ENCODE measurements around the gene SLC25A13. TPM values are rescaled to one million over a fixed set of nuclear protein-coding genes. Genes with fewer than 3 reads are reported as not detected.
A peak's percentile ranks its signal among the peaks of the same experiment; 100 is the strongest.

Gene SLC25A13
- total and polyA plus RNA-seq, 9 of the 15 experiments (the other 6 are each of a cell fraction or from before 2014, with no cell fraction given): 21.4 to 80.2 (median 58.7) TPM

DNA sequence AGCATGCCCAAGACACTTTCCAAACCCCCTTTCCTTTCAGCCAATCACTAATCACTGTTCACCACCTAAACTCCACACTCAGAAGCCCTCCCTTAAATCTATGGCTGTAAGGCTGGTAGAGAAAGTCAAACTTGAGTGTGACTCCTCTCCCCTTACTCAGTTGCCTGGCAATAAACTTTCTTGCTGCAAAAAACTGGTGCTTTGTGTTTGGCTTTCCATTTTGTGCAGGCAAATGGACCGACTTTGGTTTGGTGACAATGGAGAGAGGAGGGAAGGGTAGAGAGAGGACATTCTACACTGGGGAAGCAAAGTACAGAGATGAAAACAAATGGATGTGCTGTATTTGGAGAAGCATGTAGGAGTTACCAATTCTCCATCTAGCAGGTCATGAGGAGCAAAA lies 84.9 kb downstream of the SLC25A13 start (continued):
- peak; percentile 64 for TF ChIP-seq ZNF592 (IDR thresholded peaks at IDR 0.05)
- no peak for TF ChIP-seq PTRF (tag; IDR thresholded peaks at IDR 0.05)
- TF ChIP-seq HCFC1 (IDR thresholded peaks at IDR 0.05; ENCODE audit: low read depth, low read length): no peak
- no peak for TF ChIP-seq ZNF639 (CRISPR knock-in tag; conservative IDR thresholded peaks at IDR 0.05 in 1 of 2, IDR thresholded peaks at IDR 0.05 in 1 of 2)
- TF ChIP-seq ELF1 (tag; IDR thresholded peaks at IDR 0.05): no peak
- no peak for TF ChIP-seq PCBP2 (IDR thresholded peaks at IDR 0.05; ENCODE audit: low read depth, low read length, poor library complexity, severe bottlenecking)
- TF ChIP-seq, protein P1, sequence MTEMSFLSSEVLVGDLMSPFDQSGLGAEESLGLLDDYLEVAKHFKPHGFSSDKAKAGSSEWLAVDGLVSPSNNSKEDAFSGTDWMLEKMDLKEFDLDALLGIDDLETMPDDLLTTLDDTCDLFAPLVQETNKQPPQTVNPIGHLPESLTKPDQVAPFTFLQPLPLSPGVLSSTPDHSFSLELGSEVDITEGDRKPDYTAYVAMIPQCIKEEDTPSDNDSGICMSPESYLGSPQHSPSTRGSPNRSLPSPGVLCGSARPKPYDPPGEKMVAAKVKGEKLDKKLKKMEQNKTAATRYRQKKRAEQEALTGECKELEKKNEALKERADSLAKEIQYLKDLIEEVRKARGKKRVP (CRISPR knock-in tag; IDR thresholded peaks at IDR 0.05): peak; percentile 23; the same call in 1 of the 2 replicates
- no peak for TF ChIP-seq SOX6 (IDR thresholded peaks at IDR 0.05)
- no peak for TF ChIP-seq CEBPG (CRISPR knock-in tag; IDR thresholded peaks at IDR 0.05)
- no peak for TF ChIP-seq CEBPG (tag; conservative IDR thresholded peaks at IDR 0.05 in 1 of 2, IDR thresholded peaks at IDR 0.05 in 1 of 2)
- no peak for TF ChIP-seq ZNF140 (CRISPR knock-in tag; IDR thresholded peaks at IDR 0.05)

Measured in K562 (cell line).